Trophoblast cell (in vitro differentiated cells and primary cell): ENCODE measurements around the gene SLC44A2.

Source experiments
- DNase-seq, 2 donors: peaks; one replicate each; pipeline ENCODE4 v3.0.0-alpha.2; 2016
- H2AFZ ChIP-seq: 2 replicates; pipeline ENCODE4 v1.6.1; 2013; ENCODE audit warnings: low read length, moderate library complexity, mild to moderate bottlenecking; ENCODE audit not compliant: insufficient read depth, poor library complexity
- H2AK5ac ChIP-seq: 2 replicates; pipeline ENCODE4 v1.6.1; 2013; ENCODE audit warnings: mild to moderate bottlenecking, low read length
- H2BK120ac ChIP-seq: 2 replicates; pipeline ENCODE4 v1.6.1; 2013; ENCODE audit warnings: low read length, mild to moderate bottlenecking, moderate library complexity; ENCODE audit not compliant: insufficient read depth, poor library complexity
- H2BK12ac ChIP-seq: 2 replicates; pipeline ENCODE4 v1.6.1; 2013; ENCODE audit warnings: mild to moderate bottlenecking, low read length, moderate library complexity
- H2BK5ac ChIP-seq: 2 replicates; pipeline ENCODE4 v1.6.1; 2013; ENCODE audit warnings: low read length, low read depth, moderate library complexity, mild to moderate bottlenecking; ENCODE audit not compliant: poor library complexity
- H3K14ac ChIP-seq: 2 replicates; pipeline ENCODE4 v1.6.1; 2013; ENCODE audit warnings: mild to moderate bottlenecking, low read length
- H3K18ac ChIP-seq: 2 replicates; pipeline ENCODE4 v1.6.1; 2013; ENCODE audit warnings: mild to moderate bottlenecking, low read length
- H3K23ac ChIP-seq: 2 replicates; pipeline ENCODE4 v1.6.1; 2013; ENCODE audit warnings: low read length
- H3K27ac ChIP-seq: 2 replicates; pipeline ENCODE4 v1.5.1; 2013; ENCODE audit warnings: low read depth, mild to moderate bottlenecking, inconsistent platforms, low read length, moderate library complexity
- H3K27me3 ChIP-seq: 2 replicates; pipeline ENCODE4 v1.6.1; 2013; ENCODE audit warnings: inconsistent platforms, mild to moderate bottlenecking, low read length, moderate library complexity; ENCODE audit not compliant: insufficient read depth
- H3K36me3 ChIP-seq, 2 experiments: 1 replicate in 1 of 2; 2 replicates in 1 of 2; pipeline ENCODE4 v1.6.1; 2013; ENCODE audit warnings: low read length in 2 of 2, mild to moderate bottlenecking in 2 of 2, moderate library complexity in 1 of 2; ENCODE audit not compliant: insufficient read depth in 2 of 2, control insufficient read depth in 1 of 2
- H3K4ac ChIP-seq: 2 replicates; pipeline ENCODE4 v1.6.1; 2013; ENCODE audit warnings: low read depth, mild to moderate bottlenecking, low read length, moderate library complexity
- H3K4me1 ChIP-seq, 2 experiments: 1 replicate in 1 of 2; 2 replicates in 1 of 2; pipeline ENCODE4 v1.6.1; 2013; ENCODE audit warnings: low read length in 2 of 2, mild to moderate bottlenecking in 2 of 2, moderate library complexity in 1 of 2; ENCODE audit not compliant: insufficient read depth in 2 of 2, control insufficient read depth in 1 of 2
- H3K4me2 ChIP-seq: 2 replicates; pipeline ENCODE4 v1.6.1; 2013; ENCODE audit warnings: inconsistent platforms, mild to moderate bottlenecking, low read length, moderate library complexity
- H3K4me3 ChIP-seq: 2 replicates; pipeline ENCODE4 v1.5.1; 2013; ENCODE audit warnings: mild to moderate bottlenecking, low read depth, low read length, inconsistent platforms
- H3K79me1 ChIP-seq: one replicate; pipeline ENCODE4 v1.6.1; 2013; ENCODE audit warnings: low read length
- H3K79me2 ChIP-seq: 2 replicates; pipeline ENCODE4 v1.6.1; 2013; ENCODE audit warnings: low read length, mild to moderate bottlenecking; ENCODE audit not compliant: control insufficient read depth, insufficient read depth, poor library complexity
- H3K9ac ChIP-seq: 2 replicates; pipeline ENCODE4 v1.6.1; 2013; ENCODE audit warnings: mild to moderate bottlenecking, low read length
- H3K9me3 ChIP-seq: 2 replicates; pipeline ENCODE4 v1.6.1; 2013; ENCODE audit warnings: low read depth, mild to moderate bottlenecking, control low read depth, inconsistent platforms, low read length; ENCODE audit not compliant: insufficient read depth
- H4K12ac ChIP-seq: 2 replicates; pipeline ENCODE4 v1.6.1; 2013; ENCODE audit warnings: low read depth, mild to moderate bottlenecking, low read length, moderate library complexity
- H4K8ac ChIP-seq: 2 replicates; pipeline ENCODE4 v1.6.1; 2013; ENCODE audit warnings: low read depth, mild to moderate bottlenecking, low read length, moderate library complexity
- H4K91ac ChIP-seq: one replicate; pipeline ENCODE4 v1.6.1; 2013; ENCODE audit warnings: low read depth, mild to moderate bottlenecking, low read length, moderate library complexity
- WGBS: extraction: QIAGEN DNeasy Blood & Tissue Kit; methylation state at CpG from one replicate; pipeline ENCODE4 v1.1.7; 2013; ENCODE audit warnings: missing lambda C conversion rate; ENCODE audit not compliant: insufficient read length, insufficient coverage; ENCODE audit errors: extremely low coverage; 5-methylcytosine and 5-hydroxymethylcytosine counted together

Gene SLC44A2

DNA sequence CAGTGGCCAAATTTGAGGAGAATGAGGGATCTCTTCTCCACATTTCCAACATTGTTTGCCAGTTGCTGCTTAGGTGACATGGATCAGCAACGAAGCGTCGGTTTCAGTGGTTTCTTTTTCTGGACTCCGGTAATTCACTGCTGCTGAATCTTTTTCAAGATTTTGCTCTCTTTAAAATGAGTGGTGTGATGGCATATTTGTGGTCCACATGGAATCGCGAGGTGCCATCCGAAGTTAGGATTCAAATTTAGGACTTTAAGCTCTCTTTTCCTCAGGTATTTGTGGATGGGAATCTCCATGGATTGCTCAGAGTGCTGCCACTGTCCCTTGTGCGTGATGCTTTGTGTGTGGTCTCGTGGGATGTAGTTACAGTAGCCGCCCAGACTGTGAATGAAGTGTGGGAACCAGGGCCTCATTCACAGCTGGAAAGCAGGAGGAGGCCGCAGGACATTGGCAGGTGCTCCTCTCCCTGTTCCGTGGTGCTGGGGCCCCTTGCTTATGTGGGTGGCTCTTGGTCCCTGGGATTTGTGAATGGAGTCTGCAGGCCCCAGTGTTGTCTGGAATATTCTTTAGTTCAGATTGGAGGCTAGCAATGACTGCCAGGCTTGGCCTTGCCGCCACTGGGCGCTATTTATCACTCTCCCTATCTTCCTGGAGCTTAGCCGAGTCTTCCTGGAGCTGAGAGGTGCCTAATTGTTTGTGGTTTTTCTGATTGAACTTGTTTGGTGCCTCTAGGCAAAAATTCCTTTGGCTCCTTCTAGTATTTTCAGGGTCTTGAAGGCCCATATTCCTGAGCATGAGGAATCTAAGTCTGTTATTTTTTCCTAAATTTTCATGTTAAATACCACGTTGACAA lies 30.3 kb downstream of the SLC44A2 start:
- Histone ChIP-seq H2AK5ac (peak overlapping the region; percentile 49), H3K14ac (peak overlapping the region; percentile 60), H3K9me3 (no peaks in the 10 kb centered on the region), H4K91ac (peak overlapping the region; percentile 64), H3K4me2 (peak overlapping the region; percentile 80), H2BK12ac (no peak overlapping the region), H3K4me1 (peaks cover 5 to 8% of the 10 kb centered on the region in 2 experiments), H3K23ac (no peak overlapping the region), H3K4ac (peak overlapping the region; percentile 85), H3K4me3 (peak overlapping the region; percentile 97), H2BK120ac (peak overlapping the region; percentile 20), H3K79me2 (peaks cover 57% of the 10 kb centered on the region), H3K79me1 (peaks cover 16% of the 10 kb centered on the region), H2AFZ (no peak overlapping the region), H3K36me3 (peaks cover 8 to 15% of the 10 kb centered on the region in 2 experiments), H2BK5ac (peak overlapping the region; percentile 2), H3K9ac (peak overlapping the region; percentile 99), H3K18ac (no peak overlapping the region), H3K27me3 (no peaks in the 10 kb centered on the region), H4K8ac (no peak overlapping the region), H4K12ac (no peak overlapping the region), H3K27ac (peak overlapping the region; percentile 90)
- peak; percentile 30 to 76 for DNase-seq
- WGBS, result no CpG with 5 or more reads among the region's 16 CpGs

DNA sequence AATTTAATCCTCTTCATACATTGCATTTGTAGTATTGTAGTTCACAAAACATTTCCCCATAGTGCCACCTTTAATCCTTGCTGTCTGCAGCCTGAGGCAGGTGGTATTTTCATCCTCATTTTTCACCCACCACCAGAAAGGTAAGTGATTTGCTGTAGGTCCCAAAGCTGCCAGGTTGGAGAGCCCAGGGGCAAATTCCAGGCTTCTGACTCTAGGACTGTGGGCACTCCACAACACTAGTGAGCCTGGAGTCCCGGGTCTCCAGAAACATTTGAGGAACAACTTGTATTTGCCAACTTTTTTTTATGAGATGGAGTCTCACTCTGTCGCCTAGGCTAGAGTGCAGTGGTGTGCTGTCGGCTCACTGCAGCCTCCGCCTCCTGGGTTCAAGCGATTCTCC lies 35.0 kb downstream of the SLC44A2 start:
- Histone ChIP-seq H2BK12ac (no peak overlapping the region), H3K4ac (peak overlapping the region; percentile 97), H3K9ac (no peak overlapping the region), H3K79me1 (no peaks in the 10 kb centered on the region), H3K4me2 (no peak overlapping the region), H3K4me1 (peaks cover 5 to 7% of the 10 kb centered on the region in 2 experiments), H2AK5ac (no peak overlapping the region), H4K12ac (no peak overlapping the region), H3K36me3 (peaks cover 14 to 20% of the 10 kb centered on the region in 2 experiments), H3K14ac (no peak overlapping the region), H3K79me2 (peaks cover 64% of the 10 kb centered on the region), H2BK120ac (no peak overlapping the region), H3K4me3 (no peak overlapping the region), H3K18ac (no peak overlapping the region), H2AFZ (no peak overlapping the region), H3K9me3 (no peaks in the 10 kb centered on the region), H2BK5ac (no peak overlapping the region), H4K8ac (no peak overlapping the region), H3K23ac (no peak overlapping the region), H3K27me3 (no peaks in the 10 kb centered on the region), H3K27ac (no peak overlapping the region), H4K91ac (no peak overlapping the region)
- no CpG with 5 or more reads among the region's 5 CpGs for WGBS
- peak; percentile 80 to 86 for DNase-seq

DNA sequence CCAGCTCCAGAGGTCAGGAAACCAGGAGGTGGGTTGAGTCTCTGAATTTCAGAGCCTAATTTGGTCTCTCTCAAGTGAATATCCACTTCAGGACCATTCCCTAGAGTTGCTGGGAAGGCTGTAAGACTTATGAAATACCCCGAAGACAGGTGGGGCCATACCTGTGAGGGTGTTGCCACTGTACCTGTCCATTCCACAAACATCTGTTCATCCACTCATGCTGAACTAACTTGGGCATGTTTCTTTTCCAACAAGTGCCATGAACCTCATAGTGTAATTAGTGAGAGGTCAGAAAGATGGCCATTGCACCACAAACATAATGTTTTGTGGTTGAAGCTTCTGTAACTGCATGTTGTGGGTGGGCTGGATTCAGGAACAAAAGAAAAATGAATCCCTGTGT lies 36.6 kb downstream of the SLC44A2 start:
- Histone ChIP-seq H3K18ac (no peak overlapping the region), H3K9me3 (no peaks in the 10 kb centered on the region), H3K23ac (no peak overlapping the region), H3K4me3 (no peak overlapping the region), H2AK5ac (no peak overlapping the region), H3K4ac (peak overlapping the region; percentile 96), H2BK5ac (no peak overlapping the region), H3K36me3 (peaks cover 16 to 27% of the 10 kb centered on the region in 2 experiments), H3K27ac (no peak overlapping the region), H2AFZ (no peak overlapping the region), H3K27me3 (no peaks in the 10 kb centered on the region), H3K4me2 (no peak overlapping the region), H3K79me1 (no peaks in the 10 kb centered on the region), H4K91ac (no peak overlapping the region), H2BK12ac (no peak overlapping the region), H2BK120ac (no peak overlapping the region), H3K79me2 (peaks cover 57% of the 10 kb centered on the region), H3K9ac (no peak overlapping the region), H4K8ac (no peak overlapping the region), H3K4me1 (no peaks in the 10 kb centered on the region), H4K12ac (no peak overlapping the region), H3K14ac (no peak overlapping the region)
- peak in 1 of 2 donors; percentile 41 for DNase-seq
- WGBS, result no CpG with 5 or more reads among the region's 1 CpG

DNA sequence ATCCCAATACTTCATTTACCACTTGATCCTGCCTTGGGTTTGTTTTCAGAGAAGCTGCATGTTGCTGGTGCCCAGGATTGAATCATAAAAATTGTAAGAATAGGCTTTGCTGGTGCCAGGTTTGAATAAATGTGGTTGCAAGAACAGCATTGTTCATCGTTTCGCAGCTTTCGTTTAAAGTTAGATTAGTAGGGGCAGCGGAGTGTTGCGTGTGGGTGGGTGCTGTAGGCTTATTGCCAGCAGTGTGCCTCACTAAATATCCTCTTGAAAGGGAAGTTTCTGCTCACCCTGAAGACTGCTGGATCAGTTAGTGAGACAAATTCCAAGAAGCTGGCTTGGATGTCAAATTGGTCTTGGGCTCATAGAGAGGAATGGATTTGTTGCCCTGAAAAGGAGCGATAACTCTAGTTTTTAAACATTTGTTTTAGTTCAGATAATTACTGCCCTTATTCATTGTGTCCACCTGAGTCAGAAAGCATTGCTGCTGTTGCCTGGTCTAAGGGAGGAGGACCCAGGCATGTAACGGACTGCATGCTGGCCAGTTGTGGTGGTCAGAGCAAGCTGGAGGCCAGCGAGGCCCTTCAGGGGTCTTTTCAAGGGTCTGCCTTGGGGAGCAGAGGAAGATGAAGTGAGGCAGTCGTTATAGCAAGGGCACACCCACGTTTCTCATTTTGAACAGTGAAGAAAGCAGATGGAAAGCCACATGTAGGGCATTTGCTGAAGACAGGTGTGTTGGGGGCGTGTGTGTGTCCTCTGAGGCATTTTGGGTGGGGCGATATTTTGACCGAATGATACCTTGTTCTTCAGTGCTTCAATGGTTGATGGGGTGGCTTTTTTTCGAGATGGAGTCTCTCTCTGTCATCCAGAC lies 37.3 kb downstream of the SLC44A2 start:
- Histone ChIP-seq H4K91ac (no peak overlapping the region), H3K27ac (no peak overlapping the region), H3K4me1 (no peaks in the 10 kb centered on the region), H3K14ac (no peak overlapping the region), H3K36me3 (peaks cover 17 to 22% of the 10 kb centered on the region in 2 experiments), H3K79me2 (peaks cover 52% of the 10 kb centered on the region), H3K9ac (no peak overlapping the region), H2BK120ac (no peak overlapping the region), H2BK5ac (no peak overlapping the region), H2BK12ac (no peak overlapping the region), H3K9me3 (no peaks in the 10 kb centered on the region), H3K27me3 (no peaks in the 10 kb centered on the region), H3K4ac (peak overlapping the region; percentile 96), H4K8ac (no peak overlapping the region), H2AFZ (no peak overlapping the region), H3K4me3 (no peak overlapping the region), H4K12ac (no peak overlapping the region), H3K4me2 (no peak overlapping the region), H3K23ac (no peak overlapping the region), H3K18ac (no peak overlapping the region), H2AK5ac (no peak overlapping the region), H3K79me1 (no peaks in the 10 kb centered on the region)
- WGBS, result no CpG with 5 or more reads among the region's 14 CpGs
- DNase-seq, result peak; percentile 35 to 70
